ENCODE data around the gene RAB40A.
"Not testable (repeated sequence)": the region's sequence is repeated elsewhere in the genome, so short reads cannot be mapped to it uniquely, and the experiment has no call there.

Gene RAB40A

DNA sequence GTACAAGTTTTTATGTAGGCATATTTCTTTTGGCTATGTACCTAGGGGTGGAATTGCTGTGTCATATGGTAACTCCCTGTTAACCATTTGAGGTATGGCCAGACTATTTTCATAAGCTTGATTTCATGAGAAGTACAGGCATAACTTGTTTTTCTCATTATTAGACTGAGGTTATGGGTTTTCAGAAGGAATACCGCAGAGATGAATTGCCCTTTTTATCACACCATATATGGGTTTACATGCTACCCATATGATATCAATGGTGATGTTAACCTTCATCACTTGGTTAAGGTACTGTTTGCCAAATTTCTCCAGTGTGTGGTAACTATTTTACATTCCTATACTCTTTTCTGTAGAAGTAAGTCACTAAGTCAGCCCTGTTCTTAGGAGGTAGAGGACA, 23.5 kb downstream of the RAB40A start:
- no peaks in the 10 kb centered on the region for H3K9me3 ChIP-seq (ENCODE audit: control insufficient read depth, insufficient read depth, low read length)
- no peak overlapping the region for H3K4me3 ChIP-seq (ENCODE audit: low read length)
- no peaks in the 10 kb centered on the region for H3K27me3 ChIP-seq (ENCODE audit: control insufficient read depth, insufficient read depth, low read length)
- WGBS (ENCODE audit: insufficient coverage, insufficient read length) = no CpG with 5 or more reads among the region's 1 CpG
- no peak for DNase-seq (ENCODE audit: low read depth, low spot score)
- H3K27ac ChIP-seq (ENCODE audit: low read length) = no peak overlapping the region
- no peaks in the 10 kb centered on the region for H3K4me1 ChIP-seq (ENCODE audit: control insufficient read depth, insufficient read depth, low read length)
- no peaks in the 10 kb centered on the region for H3K36me3 ChIP-seq (ENCODE audit: control insufficient read depth, insufficient read depth, low read length)

DNA sequence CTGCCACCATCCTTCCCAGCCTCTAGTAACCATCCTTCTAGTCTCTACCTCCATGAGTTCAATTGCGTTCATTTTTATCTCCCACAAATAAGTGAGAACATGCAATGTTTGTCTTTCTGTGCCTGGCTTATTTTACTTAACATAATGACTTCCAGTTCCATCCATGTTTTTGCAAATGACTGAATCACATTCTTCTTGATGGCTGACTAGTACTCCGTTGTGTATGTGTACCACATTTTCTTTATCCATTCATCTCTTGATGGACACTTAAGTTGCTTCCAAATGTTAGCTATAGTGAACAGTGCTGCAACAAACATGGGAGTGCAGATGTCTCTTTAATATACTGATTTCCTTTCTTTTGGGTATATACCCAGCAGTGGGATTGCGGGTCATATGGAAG, 25.7 kb downstream of the RAB40A start:
- not testable (repeated sequence) for H3K36me3 ChIP-seq (ENCODE audit: control insufficient read depth, insufficient read depth, low read length); H3K4me3 ChIP-seq (ENCODE audit: low read length); H3K27me3 ChIP-seq (ENCODE audit: control insufficient read depth, insufficient read depth, low read length); H3K4me1 ChIP-seq (ENCODE audit: control insufficient read depth, insufficient read depth, low read length); DNase-seq (ENCODE audit: low read depth, low spot score); H3K9me3 ChIP-seq (ENCODE audit: control insufficient read depth, insufficient read depth, low read length); H3K27ac ChIP-seq (ENCODE audit: low read length)
- no CpG with 5 or more reads among the region's 3 CpGs for WGBS (ENCODE audit: insufficient coverage, insufficient read length)

DNA sequence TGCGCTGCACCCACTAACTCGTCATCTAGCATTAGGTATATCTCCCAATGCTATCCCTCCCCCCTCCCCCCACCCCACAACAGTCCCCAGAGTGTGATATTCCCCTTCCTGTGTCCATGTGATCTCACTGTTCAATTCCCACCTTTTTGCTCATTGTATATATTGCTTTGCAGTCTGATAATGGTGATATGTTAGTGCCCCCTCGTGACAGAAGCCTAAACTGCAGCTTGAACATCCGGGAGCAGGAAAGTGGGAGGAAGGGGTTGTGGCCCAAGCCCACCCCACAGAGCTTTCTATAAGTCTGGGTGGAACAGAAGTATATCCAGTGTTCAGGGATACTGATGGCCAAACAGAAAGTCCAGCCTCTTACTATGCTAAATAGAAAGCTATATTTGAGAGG, 29.6 kb downstream of the RAB40A start:
- H3K27ac ChIP-seq (ENCODE audit: low read length); H3K27me3 ChIP-seq (ENCODE audit: control insufficient read depth, insufficient read depth, low read length); H3K9me3 ChIP-seq (ENCODE audit: control insufficient read depth, insufficient read depth, low read length); DNase-seq (ENCODE audit: low read depth, low spot score); H3K36me3 ChIP-seq (ENCODE audit: control insufficient read depth, insufficient read depth, low read length); H3K4me3 ChIP-seq (ENCODE audit: low read length); H3K4me1 ChIP-seq (ENCODE audit: control insufficient read depth, insufficient read depth, low read length): not testable (repeated sequence)
- no CpG with 5 or more reads among the region's 4 CpGs for WGBS (ENCODE audit: insufficient coverage, insufficient read length)

DNA sequence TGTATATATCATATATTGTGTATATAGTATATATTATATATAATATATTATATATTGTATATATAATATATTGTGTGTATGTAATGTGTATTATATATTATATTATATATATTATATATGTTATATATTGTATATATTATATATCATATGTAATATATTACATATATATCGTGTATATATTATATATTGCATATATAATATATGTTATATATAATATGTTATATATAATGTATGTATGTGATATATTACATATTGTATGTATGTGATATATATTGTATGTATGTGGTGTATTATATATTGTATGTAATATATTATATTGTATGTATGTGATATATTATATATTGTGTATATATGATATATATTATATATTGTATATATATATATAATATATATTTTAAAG, 30.5 kb downstream of the RAB40A start:
- WGBS (ENCODE audit: insufficient coverage, insufficient read length) = no CpG with 5 or more reads among the region's 1 CpG
- Histone ChIP-seq H3K27ac (ENCODE audit: low read length) (no peak overlapping the region), H3K4me1 (ENCODE audit: control insufficient read depth, insufficient read depth, low read length) (no peaks in the 10 kb centered on the region), H3K36me3 (ENCODE audit: control insufficient read depth, insufficient read depth, low read length) (no peaks in the 10 kb centered on the region), H3K9me3 (ENCODE audit: control insufficient read depth, insufficient read depth, low read length) (no peaks in the 10 kb centered on the region), H3K27me3 (ENCODE audit: control insufficient read depth, insufficient read depth, low read length) (no peaks in the 10 kb centered on the region), H3K4me3 (ENCODE audit: low read length) (no peak overlapping the region)
- DNase-seq (ENCODE audit: low read depth, low spot score) = no peak

DNA sequence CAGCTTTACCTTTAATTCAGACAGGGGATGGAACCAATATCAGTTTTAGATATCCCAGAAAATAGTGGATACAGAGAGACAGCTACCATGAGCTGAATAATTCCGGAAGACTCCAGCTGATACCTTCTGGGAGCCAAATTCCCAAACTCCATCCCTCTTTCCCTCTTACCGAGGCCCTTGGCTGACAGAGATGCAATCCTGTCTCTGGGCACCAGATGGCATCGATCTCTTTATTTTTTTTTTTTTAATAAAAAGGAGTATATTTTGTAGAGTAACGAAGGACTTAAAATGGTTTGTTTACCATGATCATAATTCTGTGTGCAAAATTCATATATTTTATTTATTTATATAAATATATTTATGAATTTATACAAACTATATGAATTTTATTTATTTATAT, 31.0 kb downstream of the RAB40A start:
- Histone ChIP-seq H3K27me3 (ENCODE audit: control insufficient read depth, insufficient read depth, low read length) (no peaks in the 10 kb centered on the region), H3K36me3 (ENCODE audit: control insufficient read depth, insufficient read depth, low read length) (no peaks in the 10 kb centered on the region), H3K4me3 (ENCODE audit: low read length) (no peak overlapping the region), H3K9me3 (ENCODE audit: control insufficient read depth, insufficient read depth, low read length) (no peaks in the 10 kb centered on the region), H3K4me1 (ENCODE audit: control insufficient read depth, insufficient read depth, low read length) (no peaks in the 10 kb centered on the region), H3K27ac (ENCODE audit: low read length) (no peak overlapping the region)
- DNase-seq (ENCODE audit: low read depth, low spot score) = no peak
- no CpG with 5 or more reads among the region's 4 CpGs for WGBS (ENCODE audit: insufficient coverage, insufficient read length)

DNA sequence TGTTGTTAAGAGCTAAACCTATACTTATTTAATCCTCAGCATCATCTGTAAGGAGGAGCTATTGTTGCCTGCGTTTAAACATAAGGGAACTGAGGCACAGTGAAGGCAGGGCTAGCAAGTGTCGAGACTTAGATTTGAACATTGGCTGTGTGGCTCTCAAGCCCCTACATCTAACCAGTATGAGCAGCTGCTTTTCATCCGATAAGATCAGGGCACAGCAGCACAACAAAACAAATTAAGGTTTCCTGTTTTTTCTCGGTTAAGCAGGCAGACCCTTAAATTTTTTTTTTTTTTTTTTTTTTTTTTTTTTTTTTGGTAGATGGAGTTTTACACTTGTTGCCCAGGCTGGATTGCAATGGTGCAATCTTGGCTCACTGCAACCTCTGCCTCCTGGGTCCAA, 35.6 kb downstream of the RAB40A start:
- Histone ChIP-seq H3K27ac (ENCODE audit: low read length) (no peak overlapping the region), H3K27me3 (ENCODE audit: control insufficient read depth, insufficient read depth, low read length) (no peaks in the 10 kb centered on the region), H3K36me3 (ENCODE audit: control insufficient read depth, insufficient read depth, low read length) (no peaks in the 10 kb centered on the region), H3K4me3 (ENCODE audit: low read length) (no peak overlapping the region), H3K4me1 (ENCODE audit: control insufficient read depth, insufficient read depth, low read length) (no peaks in the 10 kb centered on the region), H3K9me3 (ENCODE audit: control insufficient read depth, insufficient read depth, low read length) (no peaks in the 10 kb centered on the region)
- DNase-seq (ENCODE audit: low read depth, low spot score) = no peak
- no CpG with 5 or more reads among the region's 4 CpGs for WGBS (ENCODE audit: insufficient coverage, insufficient read length)

DNA sequence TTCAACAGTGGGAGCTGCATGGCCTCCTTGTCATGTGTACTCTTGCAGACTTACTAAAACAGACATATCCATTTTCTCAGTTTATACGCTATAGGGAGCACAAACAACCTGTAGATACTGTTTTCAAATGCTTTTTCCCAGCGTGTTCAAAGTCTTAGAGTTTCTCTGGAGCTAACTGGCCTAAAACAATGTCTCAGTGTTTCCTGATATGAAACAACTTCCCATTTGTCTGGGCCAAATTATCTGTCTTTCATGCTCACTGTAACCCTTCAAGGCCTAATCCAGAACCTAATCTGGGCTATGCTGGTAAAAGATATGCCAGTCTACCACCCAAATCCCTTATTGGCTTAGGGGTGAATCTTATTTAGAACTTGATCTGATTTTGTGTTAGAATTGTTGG, 38.8 kb downstream of the RAB40A start:
- Histone ChIP-seq H3K4me1 (ENCODE audit: control insufficient read depth, insufficient read depth, low read length) (no peaks in the 10 kb centered on the region), H3K27me3 (ENCODE audit: control insufficient read depth, insufficient read depth, low read length) (no peaks in the 10 kb centered on the region), H3K27ac (ENCODE audit: low read length) (no peak overlapping the region), H3K9me3 (ENCODE audit: control insufficient read depth, insufficient read depth, low read length) (no peaks in the 10 kb centered on the region), H3K4me3 (ENCODE audit: low read length) (no peak overlapping the region), H3K36me3 (ENCODE audit: control insufficient read depth, insufficient read depth, low read length) (no peaks in the 10 kb centered on the region)
- no CpG with 5 or more reads among the region's 2 CpGs for WGBS (ENCODE audit: insufficient coverage, insufficient read length)
- no peak for DNase-seq (ENCODE audit: low read depth, low spot score)

DNA sequence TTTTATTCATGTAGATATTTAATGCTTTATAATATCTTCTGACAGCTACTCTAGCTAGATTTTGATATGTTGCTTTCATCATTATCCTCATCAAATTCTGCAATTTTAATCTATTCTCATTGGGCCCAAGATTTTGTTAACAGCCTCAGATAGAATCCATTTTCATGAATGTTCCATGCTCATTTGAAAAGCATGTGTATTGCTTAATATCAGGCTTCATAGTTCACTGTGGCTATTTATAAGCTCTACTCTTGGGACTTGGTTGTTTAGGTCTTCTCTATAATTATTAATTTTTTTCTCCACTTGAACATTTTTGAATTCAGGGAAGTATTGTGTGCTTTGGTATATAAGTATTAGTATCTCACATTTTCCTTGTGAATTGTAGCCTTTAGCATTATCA, 41.8 kb downstream of the RAB40A start:
- no peak for DNase-seq (ENCODE audit: low read depth, low spot score)
- Histone ChIP-seq H3K4me1 (ENCODE audit: control insufficient read depth, insufficient read depth, low read length) (no peaks in the 10 kb centered on the region), H3K4me3 (ENCODE audit: low read length) (no peak overlapping the region), H3K9me3 (ENCODE audit: control insufficient read depth, insufficient read depth, low read length) (no peaks in the 10 kb centered on the region), H3K27me3 (ENCODE audit: control insufficient read depth, insufficient read depth, low read length) (no peaks in the 10 kb centered on the region), H3K27ac (ENCODE audit: low read length) (no peak overlapping the region), H3K36me3 (ENCODE audit: control insufficient read depth, insufficient read depth, low read length) (no peaks in the 10 kb centered on the region)

DNA sequence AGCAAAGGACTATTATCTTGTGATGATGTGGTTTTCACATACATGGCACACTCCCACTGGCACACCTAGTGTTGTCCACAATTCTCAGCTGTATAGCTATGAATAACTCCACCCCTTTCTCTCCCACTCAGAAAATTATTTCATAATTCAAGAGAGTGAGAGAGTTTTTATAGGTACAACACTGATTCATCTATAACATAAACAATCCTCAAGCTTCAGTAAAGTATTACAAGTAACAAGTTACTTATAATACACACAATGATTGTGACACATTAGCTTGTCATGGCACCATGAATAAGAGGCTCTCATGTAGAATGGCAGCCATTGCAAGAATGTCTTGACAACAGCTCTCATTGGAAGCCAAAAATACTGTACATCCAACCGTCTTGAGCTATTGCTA, 43.9 kb downstream of the RAB40A start:
- Histone ChIP-seq H3K27ac (ENCODE audit: low read length) (no peak overlapping the region), H3K9me3 (ENCODE audit: control insufficient read depth, insufficient read depth, low read length) (no peaks in the 10 kb centered on the region), H3K27me3 (ENCODE audit: control insufficient read depth, insufficient read depth, low read length) (no peaks in the 10 kb centered on the region), H3K4me3 (ENCODE audit: low read length) (no peak overlapping the region), H3K36me3 (ENCODE audit: control insufficient read depth, insufficient read depth, low read length) (no peaks in the 10 kb centered on the region), H3K4me1 (ENCODE audit: control insufficient read depth, insufficient read depth, low read length) (no peaks in the 10 kb centered on the region)
- no peak for DNase-seq (ENCODE audit: low read depth, low spot score)
- WGBS (ENCODE audit: insufficient coverage, insufficient read length) = no CpG with 5 or more reads among the region's 1 CpG

DNA sequence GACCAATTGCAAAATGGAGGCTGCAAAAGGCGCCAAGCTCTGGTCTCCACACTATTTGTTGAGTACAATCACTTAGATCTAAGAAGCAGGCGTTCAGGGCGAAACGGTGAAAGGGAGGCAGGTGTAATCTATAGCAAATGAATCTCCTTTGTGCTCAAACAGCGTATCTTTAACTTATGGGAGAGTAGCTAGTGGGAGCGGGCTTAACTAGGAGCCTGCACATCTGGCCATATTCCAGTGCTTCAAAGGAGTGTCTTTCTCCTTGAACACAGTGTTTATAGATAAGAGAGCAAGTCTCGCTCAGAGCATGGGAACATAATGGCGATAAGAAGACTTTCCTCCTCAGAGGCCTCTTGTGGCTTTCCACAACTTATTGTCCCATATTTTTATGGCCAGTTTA, 49.3 kb downstream of the RAB40A start:
- H3K27me3 ChIP-seq (ENCODE audit: control insufficient read depth, insufficient read depth, low read length); DNase-seq (ENCODE audit: low read depth, low spot score); H3K9me3 ChIP-seq (ENCODE audit: control insufficient read depth, insufficient read depth, low read length); H3K36me3 ChIP-seq (ENCODE audit: control insufficient read depth, insufficient read depth, low read length); H3K4me3 ChIP-seq (ENCODE audit: low read length); H3K27ac ChIP-seq (ENCODE audit: low read length); H3K4me1 ChIP-seq (ENCODE audit: control insufficient read depth, insufficient read depth, low read length): not testable (repeated sequence)
- no CpG with 5 or more reads among the region's 8 CpGs for WGBS (ENCODE audit: insufficient coverage, insufficient read length)

DNA sequence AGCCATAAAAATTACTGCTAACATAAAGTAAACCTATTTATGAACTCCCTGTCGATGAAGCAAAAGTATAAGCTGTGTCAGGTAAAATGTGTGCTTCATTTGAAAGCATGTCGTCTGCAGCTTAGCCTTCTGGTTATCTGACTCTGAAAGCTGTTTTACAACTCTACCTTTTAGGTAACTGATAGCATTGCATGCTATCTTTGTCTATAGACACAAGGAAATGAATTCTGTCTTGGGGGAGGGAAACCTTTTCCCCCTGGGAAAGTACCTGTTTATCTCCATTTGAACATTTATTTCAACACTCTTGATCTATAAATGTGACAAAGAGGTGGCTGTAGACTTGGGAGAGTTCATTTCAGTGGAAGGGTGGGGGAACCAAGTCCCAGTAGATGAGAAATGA, 51.4 kb downstream of the RAB40A start:
- no peak overlapping the region for H3K27ac ChIP-seq (ENCODE audit: low read length)
- no peak overlapping the region for H3K4me3 ChIP-seq (ENCODE audit: low read length)
- no peaks in the 10 kb centered on the region for H3K36me3 ChIP-seq (ENCODE audit: control insufficient read depth, insufficient read depth, low read length)
- H3K27me3 ChIP-seq (ENCODE audit: control insufficient read depth, insufficient read depth, low read length) = no peaks in the 10 kb centered on the region
- DNase-seq (ENCODE audit: low read depth, low spot score) = no peak
- no peaks in the 10 kb centered on the region for H3K9me3 ChIP-seq (ENCODE audit: control insufficient read depth, insufficient read depth, low read length)
- peaks cover 2% of the 10 kb centered on the region; the same call in 1 of the 2 replicates for H3K4me1 ChIP-seq (ENCODE audit: control insufficient read depth, insufficient read depth, low read length)
- no CpG with 5 or more reads among the region's 2 CpGs for WGBS (ENCODE audit: insufficient coverage, insufficient read length)
